Right lobe of liver (tissue), 6 donors: ENCODE data around the gene ABCC12. TPM values are rescaled to one million over a fixed set of nuclear protein-coding genes. Genes with fewer than 3 reads are reported as not detected.
A peak's percentile ranks its signal among the peaks of the same experiment; 100 is the strongest.
"Not testable (repeated sequence)": the region's sequence is repeated elsewhere in the genome, so short reads cannot be mapped to it uniquely, and the experiment has no call there.

ENCODE experiments used
- ATAC-seq, 4 donors: fragments of 200-7000 bp; cut with Tn5 transposase; one replicate each; pipeline ENCODE4 v1.9.1; 2020; ENCODE audit warnings: mild to moderate bottlenecking in 4 of 4, moderate library complexity in 4 of 4
- DNase-seq, 3 donors: peaks; one replicate each; pipeline ENCODE4 v3.0.0-alpha.2; 2020
- H3K27ac ChIP-seq, 3 donors: fragments of 200-600 bp; one replicate each; pipeline ENCODE4 v1.8.0; 2022
- H3K27me3 ChIP-seq, 2 donors: fragments of 200-600 bp; one replicate each; pipeline ENCODE4 v1.8.0; 2022
- H3K36me3 ChIP-seq, 4 donors: fragments of 200-600 bp; sonication (generic) in 1 of 4; one replicate each; pipeline versions ENCODE4 v1.5.1 to v1.8.0; 2017 to 2022; ENCODE audit warnings: control low read depth in 1 of 4
- H3K4me1 ChIP-seq, 4 donors: fragments of 200-600 bp; sonication (generic) in 1 of 4; one replicate each; pipeline versions ENCODE4 v1.5.1 to v1.8.0; 2017 to 2022; ENCODE audit warnings: control low read depth in 1 of 4
- H3K4me3 ChIP-seq, 3 donors: fragments of 200-600 bp; one replicate each; pipeline ENCODE4 v1.8.0; 2022
- H3K9me3 ChIP-seq, 4 donors: fragments of 200-600 bp; sonication (generic) in 1 of 4; one replicate each; pipeline versions ENCODE4 v1.5.1 to v1.8.0; 2017 to 2022; ENCODE audit warnings: control low read depth in 1 of 4
- CTCF ChIP-seq, 4 donors: fragments of 200-600 bp in 3 of 4; fragments of 450-650 bp in 1 of 4; IDR thresholded peaks; one replicate each; pipeline versions ENCODE4 v1.5.1 to v1.8.0; 2016 to 2022; ENCODE audit warnings: antibody characterized with exemption in 4 of 4, mild to moderate bottlenecking in 2 of 4
- POLR2A ChIP-seq: fragments of 450-650 bp; IDR thresholded peaks from one replicate; pipeline ENCODE4 v1.6.1; 2017; ENCODE audit warnings: antibody characterized with exemption, mild to moderate bottlenecking
- WGBS: methylation state at CpG from one replicate; pipeline ENCODE4 v1.1.6; 2018; ENCODE audit warnings: low coverage, low lambda C conversion rate; ENCODE audit not compliant: insufficient coverage; ENCODE audit errors: missing lambda C conversion rate; 5-methylcytosine and 5-hydroxymethylcytosine counted together
- intact Hi-C, 2 donors: fragments of 100-400 bp; cut with DNase I; formaldehyde crosslinking; loops; one replicate each; pipeline versions ENCODE4 v1.11.2 to v1.14.1; 2022
- total RNA-seq, 6 experiments: library from RNA; depleted of rRNA in 2 of 6; stranded (reverse); fragments of >200 nt in 2 of 6; fragmentation: NEBNext Ultra II Directional in 3 of 6; extraction: Animal tissue kit (Norgen Biotek cat#: 25700) in 3 of 6; gene quantifications; one replicate each; pipeline versions ENCODE4 v1.1.0 to v1.2.4, GENCODE V29; 2016 to 2023
- donor health status: DM: no; HTN: yes; CAD: no.
- donor health status: DM: no; HTN: no; CAD: no.
- donor health status: DM: no; HTN: no; CAD: no.
- donor health status: DM: no; HTN: yes; CAD: no.
- donor health status: DM: no; HTN: yes; CAD: no.

Gene ABCC12
- total RNA-seq, 6 experiments from 2014 or later, result 0.07 TPM; not detected in 5

DNA sequence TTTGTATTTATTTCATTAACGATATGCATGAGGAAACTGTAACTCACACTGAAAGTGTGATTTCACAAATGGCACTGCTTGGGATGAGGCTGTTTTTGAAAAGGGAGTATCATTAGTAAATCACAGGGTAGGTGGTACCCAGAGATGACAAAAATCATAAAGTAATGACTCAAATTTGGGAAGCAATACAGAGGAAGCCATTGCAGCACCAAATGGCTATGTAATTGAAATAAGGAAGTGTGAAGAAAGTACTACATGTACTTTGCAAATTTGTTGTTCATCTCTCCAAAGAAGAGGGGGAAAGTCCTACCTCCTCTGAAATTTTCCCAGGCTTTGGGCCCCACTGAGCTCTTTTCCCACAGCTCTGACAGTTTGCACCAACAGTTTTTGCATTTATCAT is 12.3 kb upstream of the ABCC12 start:
- intact Hi-C loops, result no loop called here
- ATAC-seq, result no peak
- WGBS, result 77% methylated on average over 1 of the region's 1 CpG

GRCh38 chr16:48166617-48167016 is 10.8 kb upstream of the ABCC12 start:
- ATAC-seq, H3K27me3 ChIP-seq, intact Hi-C loops, H3K4me3 ChIP-seq, H3K9me3 ChIP-seq, DNase-seq, H3K36me3 ChIP-seq: not testable (repeated sequence)
- WGBS, result 74% methylated on average over 3 of the region's 5 CpGs
- peak overlapping the region in 1 of 3 donors; percentile 81 for H3K27ac ChIP-seq
- H3K4me1 ChIP-seq, result peaks cover 0 to 19% (median 8%) of the 10 kb centered on the region in 4 donors

More for the DNA sequence above, 12.3 kb upstream of the ABCC12 start:
- no peak overlapping the region for H3K27ac ChIP-seq
- H3K36me3 ChIP-seq, result no peaks in the 10 kb centered on the region
- TF ChIP-seq CTCF (IDR thresholded peaks at IDR 0.05), result no peak
- no peak for TF ChIP-seq POLR2A
- DNase-seq, result no peak
- no peaks in the 10 kb centered on the region for H3K27me3 ChIP-seq
- H3K9me3 ChIP-seq, result no peaks in the 10 kb centered on the region
- peaks cover 0 to 16% (median 7%) of the 10 kb centered on the region in 4 donors for H3K4me1 ChIP-seq
- H3K4me3 ChIP-seq, result no peak overlapping the region

- Histone ChIP-seq H3K27ac (peak overlapping the region in 2 of 3 donors; percentile 77 to 81), H3K4me3 (no peak overlapping the region), H3K36me3 (no peaks in the 10 kb centered on the region), H3K27me3 (no peaks in the 10 kb centered on the region), H3K4me1 (peaks cover 0 to 19% (median 8%) of the 10 kb centered on the region in 4 donors), H3K9me3 (no peaks in the 10 kb centered on the region)
- TF ChIP-seq POLR2A, result no peak
- no peak for TF ChIP-seq CTCF (IDR thresholded peaks at IDR 0.05)
- intact Hi-C loops, result no loop called here
- WGBS, result 79% methylated on average over 4 of the region's 4 CpGs
- DNase-seq (no peak), ATAC-seq (peak; percentile 5 to 34 (median 6))
These were observed 10.3 kb upstream of the ABCC12 start for GRCh38 chr16:48165961-48166578.

DNA sequence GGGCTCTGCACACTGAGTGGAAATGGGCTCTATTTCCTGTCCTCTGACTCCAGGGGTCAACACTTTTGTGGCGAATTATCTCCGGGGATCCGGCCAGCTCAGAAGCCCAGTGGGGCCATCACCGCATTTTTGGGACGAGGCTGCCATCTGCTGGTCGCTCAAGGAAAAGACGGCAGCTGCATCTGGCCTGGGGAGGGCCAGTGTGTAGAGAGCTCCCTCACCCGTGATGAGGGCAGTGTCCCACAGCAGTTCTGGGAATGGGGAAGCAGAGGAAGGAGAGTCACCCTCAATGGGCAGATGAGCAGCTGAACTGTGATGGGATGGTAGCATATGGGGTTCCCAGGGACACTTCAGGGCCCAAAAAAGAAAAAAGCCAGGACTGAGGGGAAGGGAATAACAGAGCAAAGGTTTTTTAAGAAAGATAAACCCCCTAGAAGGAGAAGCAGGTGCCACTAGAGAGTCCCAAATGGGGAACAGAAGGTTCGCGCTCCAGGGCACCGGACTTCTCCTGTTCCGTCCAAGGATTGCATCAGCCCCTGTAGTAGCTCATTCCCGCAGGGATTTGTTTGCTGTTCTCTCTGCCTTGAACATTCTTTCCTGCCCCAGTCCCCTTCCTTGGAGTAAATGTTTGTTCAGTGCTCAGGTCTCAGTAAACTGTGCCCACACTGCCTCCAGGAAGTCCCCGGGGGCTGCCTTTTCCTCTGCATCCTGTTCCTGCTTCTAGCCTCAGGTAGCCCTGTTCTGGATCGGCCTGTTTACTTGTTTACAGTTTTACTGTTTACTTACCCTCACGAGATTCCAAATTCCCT is 9.3 kb upstream of the ABCC12 start:
- peak overlapping the region; percentile 53 to 81 (median 77) for H3K27ac ChIP-seq
- intact Hi-C loops, result no loop called here
- peaks cover 0 to 19% (median 8%) of the 10 kb centered on the region in 4 donors for H3K4me1 ChIP-seq
- no peaks in the 10 kb centered on the region for H3K27me3 ChIP-seq
- no peaks in the 10 kb centered on the region for H3K9me3 ChIP-seq
- ATAC-seq (peak; percentile 90 to 94 (median 94)), DNase-seq (peak; percentile 78 to 85 (median 84))
- no peaks in the 10 kb centered on the region for H3K36me3 ChIP-seq
- TF ChIP-seq POLR2A, result peak; percentile 49
- TF ChIP-seq CTCF (IDR thresholded peaks at IDR 0.05), result peak; percentile 87 to 93 (median 92)
- H3K4me3 ChIP-seq, result peak overlapping the region in 1 of 3 donors; percentile 9
- 6% methylated on average over 16 of the region's 16 CpGs for WGBS
